IMR-90 (cell line): ENCODE results near the gene PPARG. TPM values are rescaled to one million over a fixed set of nuclear protein-coding genes. Genes with fewer than 3 reads are reported as not detected.

ENCODE experiments used
- ATAC-seq: fragments of 200-7000 bp; cut with Tn5 transposase; 2 replicates; pipeline ENCODE4 v1.9.1; 2020; ENCODE audit warnings: low read depth, mild to moderate bottlenecking, moderate library complexity
- BruUV-seq: library from RNA; stranded (reverse); fragments of 400-500 nt; replicated peaks from 2 replicates; lab custom pipeline; 2021; lab: Mats Ljungman, UMichigan
- CTCF ChIA-PET: fragments of 300-600 bp; formaldehyde crosslinking; extraction: SDS; loops from one replicate; lab custom pipeline; 2021; ENCODE audit warnings: antibody characterized with exemption; lab: Yijun Ruan, JAX
- POLR2A ChIA-PET: fragments of 300-600 bp; sonication (Branson Sonifier 250); formaldehyde crosslinking; loops from one replicate; lab custom pipeline; 2022; ENCODE audit warnings: antibody characterized with exemption; ENCODE audit not compliant: unreplicated experiment; lab: Charles Lee
- DNase-seq: peaks from one replicate; pipeline ENCODE4 v3.0.0; 2013
- H2AFZ ChIP-seq: replicated peaks from 2 replicates; pipeline ENCODE3; 2013; ENCODE audit warnings: low read length, mild to moderate bottlenecking; ENCODE audit not compliant: poor library complexity
- H2AK5ac ChIP-seq: 2 replicates; pipeline ENCODE4 v1.6.1; 2013; ENCODE audit warnings: low read depth, low read length, inconsistent platforms
- H2AK9ac ChIP-seq: replicated peaks from 2 replicates; pipeline ENCODE3; 2013; ENCODE audit warnings: mild to moderate bottlenecking, low read depth, low read length, moderate library complexity; ENCODE audit not compliant: poor library complexity
- H2BK120ac ChIP-seq: 2 replicates; pipeline ENCODE4 v1.6.1; 2013; ENCODE audit warnings: low read depth, low read length, inconsistent platforms
- H2BK15ac ChIP-seq: 3 replicates; pipeline ENCODE4 v1.6.1; 2013; ENCODE audit warnings: low read depth, low read length, inconsistent platforms
- H2BK20ac ChIP-seq: 2 replicates; pipeline ENCODE4 v1.6.1; 2013; ENCODE audit warnings: low read depth, mild to moderate bottlenecking, inconsistent platforms, low read length, moderate library complexity
- H2BK5ac ChIP-seq: 2 replicates; pipeline ENCODE4 v1.6.1; 2013; ENCODE audit warnings: mild to moderate bottlenecking, low read depth, low read length, inconsistent platforms; ENCODE audit not compliant: poor library complexity, severe bottlenecking
- H3K14ac ChIP-seq: replicated peaks from 2 replicates; pipeline ENCODE4 v1.6.1; 2013; ENCODE audit warnings: low read depth, low read length, inconsistent platforms
- H3K18ac ChIP-seq: 2 replicates; pipeline ENCODE4 v1.6.1; 2013; ENCODE audit warnings: low read depth, low read length, control low read depth
- H3K23ac ChIP-seq: 2 replicates; pipeline ENCODE4 v1.6.1; 2013; ENCODE audit warnings: low read depth, low read length, inconsistent platforms
- H3K27ac ChIP-seq: 2 replicates; pipeline ENCODE4 v1.5.1; 2013; ENCODE audit warnings: mild to moderate bottlenecking, control low read depth, low read length; ENCODE audit not compliant: insufficient read depth
- H3K27me3 ChIP-seq: 2 replicates; pipeline ENCODE4 v1.6.1; 2013; ENCODE audit warnings: low read length; ENCODE audit not compliant: control insufficient read depth, insufficient read depth
- H3K36me3 ChIP-seq: 2 replicates; pipeline ENCODE4 v1.6.1; 2013; ENCODE audit warnings: low read length, mixed read lengths; ENCODE audit not compliant: control insufficient read depth, insufficient read depth
- H3K4ac ChIP-seq: 2 replicates; pipeline ENCODE4 v1.6.1; 2013; ENCODE audit warnings: low read depth, low read length, inconsistent platforms
- H3K4me1 ChIP-seq: 2 replicates; pipeline ENCODE4 v1.6.1; 2013; ENCODE audit warnings: low read length, mixed read lengths; ENCODE audit not compliant: control insufficient read depth, insufficient read depth
- H3K4me2 ChIP-seq: 2 replicates; pipeline ENCODE4 v1.6.1; 2013; ENCODE audit warnings: low read depth, mild to moderate bottlenecking, control low read depth, low read length, moderate library complexity
- H3K4me3 ChIP-seq: 2 replicates; pipeline ENCODE4 v1.5.1; 2013; ENCODE audit warnings: low read depth, mild to moderate bottlenecking, control low read depth, low read length, moderate library complexity; ENCODE audit not compliant: insufficient read depth
- H3K56ac ChIP-seq: 2 replicates; pipeline ENCODE4 v1.6.1; 2013; ENCODE audit warnings: low read length, inconsistent platforms; ENCODE audit not compliant: insufficient read depth; ENCODE audit errors: extremely low read depth
- H3K79me1 ChIP-seq, 2 experiments: 2 replicates each; pipeline ENCODE4 v1.6.1; 2013; ENCODE audit warnings: low read length in 2 of 2, inconsistent platforms in 1 of 2, low read depth in 1 of 2
- H3K9ac ChIP-seq: 2 replicates; pipeline ENCODE4 v1.6.1; 2013; ENCODE audit warnings: low read depth, low read length, control low read depth
- H3K9me1 ChIP-seq: 2 replicates; pipeline ENCODE4 v1.6.1; 2013; ENCODE audit warnings: low read length, inconsistent platforms; ENCODE audit not compliant: insufficient read depth
- H3K9me3 ChIP-seq: 2 replicates; pipeline ENCODE4 v1.6.1; 2013; ENCODE audit warnings: low read length; ENCODE audit not compliant: control insufficient read depth, insufficient read depth
- H4K20me1 ChIP-seq: 2 replicates; pipeline ENCODE4 v1.6.1; 2013; ENCODE audit warnings: low read length, inconsistent platforms; ENCODE audit not compliant: insufficient read depth
- H4K5ac ChIP-seq: 2 replicates; pipeline ENCODE4 v1.6.1; 2013; ENCODE audit warnings: mild to moderate bottlenecking, low read depth, low read length, control low read depth
- H4K8ac ChIP-seq, 2 experiments: 2 replicates each; pipeline ENCODE4 v1.6.1; 2013; ENCODE audit warnings: low read depth in 2 of 2, low read length in 2 of 2, control low read depth in 1 of 2, inconsistent platforms in 1 of 2
- H4K91ac ChIP-seq: 2 replicates; pipeline ENCODE4 v1.6.1; 2013; ENCODE audit warnings: low read depth, low read length, inconsistent platforms; ENCODE audit not compliant: insufficient read depth
- BHLHE40 ChIP-seq: fragments of 150-350 bp; IDR thresholded peaks from 2 replicates; pipeline ENCODE4 v1.6.1; 2016; ENCODE audit warnings: mild to moderate bottlenecking, low read depth, low read length
- CEBPB ChIP-seq: IDR thresholded peaks from 2 replicates; pipeline ENCODE4 v1.6.1; 2012; ENCODE audit warnings: low read depth, low read length, improper control_type of control experiment
- CHD1 ChIP-seq: IDR thresholded peaks from 2 replicates; pipeline ENCODE4 v1.6.1; 2012; ENCODE audit warnings: low read depth, low read length, improper control_type of control experiment
- FOS ChIP-seq: fragments of 150-350 bp; IDR thresholded peaks from 2 replicates; pipeline ENCODE4 v1.6.1; 2016; ENCODE audit warnings: low read depth, low read length
- MAFK ChIP-seq: IDR thresholded peaks from 2 replicates; pipeline ENCODE4 v1.6.1; 2012; ENCODE audit warnings: low read depth, low read length, improper control_type of control experiment
- MAZ ChIP-seq: IDR thresholded peaks from 2 replicates; pipeline ENCODE4 v1.6.1; 2012; ENCODE audit warnings: low read depth, mild to moderate bottlenecking, low read length, improper control_type of control experiment, moderate library complexity, borderline replicate concordance
- MXI1 ChIP-seq: IDR thresholded peaks from 2 replicates; pipeline ENCODE4 v1.6.1; 2012; ENCODE audit warnings: low read depth, mild to moderate bottlenecking, low read length, moderate library complexity, borderline replicate concordance
- NFE2L2 ChIP-seq: fragments of 150-350 bp; IDR thresholded peaks from 2 replicates; pipeline ENCODE4 v1.6.1; 2016; ENCODE audit warnings: low read depth, mild to moderate bottlenecking, low read length
- POLR2A ChIP-seq: IDR thresholded peaks from 2 replicates; pipeline ENCODE4 v1.6.1; 2012; ENCODE audit warnings: mild to moderate bottlenecking, low read depth, low read length
- RAD21 ChIP-seq: IDR thresholded peaks from 2 replicates; pipeline ENCODE4 v1.6.1; 2012; ENCODE audit warnings: low read length, improper control_type of control experiment
- RCOR1 ChIP-seq: IDR thresholded peaks from 2 replicates; pipeline ENCODE4 v1.6.1; 2012; ENCODE audit warnings: mild to moderate bottlenecking, low read length, improper control_type of control experiment; ENCODE audit not compliant: insufficient replicate concordance
- RFX5 ChIP-seq: IDR thresholded peaks from 2 replicates; pipeline ENCODE4 v1.8.0; 2012; ENCODE audit warnings: low read depth, mild to moderate bottlenecking, low read length, moderate library complexity
- SMC3 ChIP-seq: fragments of 150-350 bp; IDR thresholded peaks from 2 replicates; pipeline ENCODE4 v1.6.1; 2016; ENCODE audit warnings: low read depth, mild to moderate bottlenecking, antibody characterized with exemption, low read length, moderate library complexity
- WGBS, 2 experiments: methylation state at CpG; one replicate each; pipeline versions ENCODE4 v1.1.5 to v1.1.7; 2013; ENCODE audit warnings: missing lambda C conversion rate in 2 of 2; ENCODE audit not compliant: insufficient read length in 1 of 2; ENCODE audit errors: extremely low coverage in 2 of 2; 5-methylcytosine and 5-hydroxymethylcytosine counted together
- dilution Hi-C: fragments of 300-500 bp; cut with HindIII; formaldehyde crosslinking; loops from one replicate; pipeline ENCODE4 v1.14.3; 2018; ENCODE audit warnings: low sequenced_read_pairs; ENCODE audit not compliant: unreplicated experiment
- in situ Hi-C: fragments of 300-500 bp; cut with MboI; formaldehyde crosslinking; loops from 3 replicates; pipeline ENCODE4 v1.14.3; 2019; ENCODE audit warnings: low sequenced_read_pairs, inconsistent platforms, mixed read lengths
- intact Hi-C: fragments of 100-400 bp; cut with micrococcal nuclease; formaldehyde crosslinking; loops from 2 replicates; pipeline ENCODE4 v1.10.0; 2022
- polyA plus RNA-seq, 3 experiments: library from polyadenylated mRNA; depleted of rRNA; stranded (reverse); fragments of >200 nt; gene quantifications; 2 replicates each; pipeline ENCODE4 v1.2.3, GENCODE V29; 2012; ENCODE audit warnings: low replicate concordance in 1 of 3
- total RNA-seq: library from RNA; depleted of rRNA; stranded (reverse); fragments of >200 nt; gene quantifications from 2 replicates; pipeline ENCODE4 v1.2.3, GENCODE V29; 2012
- TF ChIP-seq, protein P1 (sequence below): fragments of 150-350 bp; IDR thresholded peaks from 2 replicates; pipeline ENCODE4 v1.6.1; 2017; ENCODE audit warnings: mild to moderate bottlenecking, antibody characterized with exemption, low read length, low read depth
- TF ChIP-seq, protein P2 (sequence below): fragments of 150-350 bp; IDR thresholded peaks from 2 replicates; pipeline ENCODE4 v1.6.1; 2016; ENCODE audit warnings: low read depth, mild to moderate bottlenecking, low read length, moderate library complexity, borderline replicate concordance
- TF ChIP-seq, protein P3 (sequence below): conservative IDR thresholded peaks from 2 replicates; pipeline ENCODE4 v1.5.1; 2012; ENCODE audit warnings: mild to moderate bottlenecking, low read depth, low read length, improper control_type of control experiment

The PPARG gene
- total and polyA plus RNA-seq, 2 of the 4 experiments (the other 2 are of a cell fraction) = 11.2 to 23.8 TPM

DNA sequence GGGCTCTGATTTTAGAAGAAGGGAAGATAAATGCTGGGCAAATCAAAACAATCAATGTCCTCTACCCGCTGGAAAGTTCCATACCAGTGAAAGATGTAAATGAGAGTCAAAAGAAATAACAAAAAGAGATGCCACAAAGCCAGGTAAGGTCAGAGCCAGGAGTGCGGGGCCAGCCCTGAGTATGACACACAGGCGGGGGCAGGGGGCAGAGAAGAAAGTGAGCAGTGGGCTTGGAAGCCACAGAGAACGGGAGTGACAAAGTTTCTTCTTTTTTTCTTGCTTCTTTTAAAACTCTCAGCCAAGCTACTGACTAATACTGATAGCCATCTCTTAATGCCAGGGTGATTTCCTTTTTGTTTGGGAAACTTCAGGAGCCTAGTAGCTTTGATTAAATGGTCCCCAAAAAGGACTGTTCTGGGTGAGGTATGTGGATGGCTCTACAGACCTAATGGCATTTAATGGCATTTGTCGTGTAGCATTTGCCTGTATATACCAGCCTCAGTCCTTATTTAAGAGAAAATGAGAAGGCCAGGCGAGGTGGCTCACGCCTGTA lies 172.3 kb downstream of the PPARG start:
- no TSS peak for BruUV-seq

More for the DNA sequence above, 172.3 kb downstream of the PPARG start:
- no peak overlapping the region for H2BK120ac ChIP-seq
- intact Hi-C loops = no loop called here
- no peak overlapping the region for H2AK9ac ChIP-seq
- H2BK15ac ChIP-seq = no peak overlapping the region
- no peak overlapping the region for H3K23ac ChIP-seq
- no peaks in the 10 kb centered on the region for H3K36me3 ChIP-seq
- no peak overlapping the region for H3K9ac ChIP-seq
- no peak overlapping the region for H3K56ac ChIP-seq
- H3K4me2 ChIP-seq = no peak overlapping the region
- H2BK20ac ChIP-seq = no peak overlapping the region
- DNase-seq = no peak
- TF ChIP-seq MAZ (no peak), RAD21 (no peak), RFX5 (no peak), MXI1 (no peak), POLR2A (no peak), RCOR1 (no peak), BHLHE40 (no peak), CEBPB (no peak), SMC3 (no peak), MAFK (no peak), CHD1 (no peak), FOS (no peak), NFE2L2 (no peak)
- TF ChIP-seq, protein P1, sequence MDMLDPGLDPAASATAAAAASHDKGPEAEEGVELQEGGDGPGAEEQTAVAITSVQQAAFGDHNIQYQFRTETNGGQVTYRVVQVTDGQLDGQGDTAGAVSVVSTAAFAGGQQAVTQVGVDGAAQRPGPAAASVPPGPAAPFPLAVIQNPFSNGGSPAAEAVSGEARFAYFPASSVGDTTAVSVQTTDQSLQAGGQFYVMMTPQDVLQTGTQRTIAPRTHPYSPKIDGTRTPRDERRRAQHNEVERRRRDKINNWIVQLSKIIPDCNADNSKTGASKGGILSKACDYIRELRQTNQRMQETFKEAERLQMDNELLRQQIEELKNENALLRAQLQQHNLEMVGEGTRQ = no peak
- TF ChIP-seq, protein P2, sequence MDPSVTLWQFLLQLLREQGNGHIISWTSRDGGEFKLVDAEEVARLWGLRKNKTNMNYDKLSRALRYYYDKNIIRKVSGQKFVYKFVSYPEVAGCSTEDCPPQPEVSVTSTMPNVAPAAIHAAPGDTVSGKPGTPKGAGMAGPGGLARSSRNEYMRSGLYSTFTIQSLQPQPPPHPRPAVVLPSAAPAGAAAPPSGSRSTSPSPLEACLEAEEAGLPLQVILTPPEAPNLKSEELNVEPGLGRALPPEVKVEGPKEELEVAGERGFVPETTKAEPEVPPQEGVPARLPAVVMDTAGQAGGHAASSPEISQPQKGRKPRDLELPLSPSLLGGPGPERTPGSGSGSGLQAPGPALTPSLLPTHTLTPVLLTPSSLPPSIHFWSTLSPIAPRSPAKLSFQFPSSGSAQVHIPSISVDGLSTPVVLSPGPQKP = no peak
- TF ChIP-seq, protein P3, sequence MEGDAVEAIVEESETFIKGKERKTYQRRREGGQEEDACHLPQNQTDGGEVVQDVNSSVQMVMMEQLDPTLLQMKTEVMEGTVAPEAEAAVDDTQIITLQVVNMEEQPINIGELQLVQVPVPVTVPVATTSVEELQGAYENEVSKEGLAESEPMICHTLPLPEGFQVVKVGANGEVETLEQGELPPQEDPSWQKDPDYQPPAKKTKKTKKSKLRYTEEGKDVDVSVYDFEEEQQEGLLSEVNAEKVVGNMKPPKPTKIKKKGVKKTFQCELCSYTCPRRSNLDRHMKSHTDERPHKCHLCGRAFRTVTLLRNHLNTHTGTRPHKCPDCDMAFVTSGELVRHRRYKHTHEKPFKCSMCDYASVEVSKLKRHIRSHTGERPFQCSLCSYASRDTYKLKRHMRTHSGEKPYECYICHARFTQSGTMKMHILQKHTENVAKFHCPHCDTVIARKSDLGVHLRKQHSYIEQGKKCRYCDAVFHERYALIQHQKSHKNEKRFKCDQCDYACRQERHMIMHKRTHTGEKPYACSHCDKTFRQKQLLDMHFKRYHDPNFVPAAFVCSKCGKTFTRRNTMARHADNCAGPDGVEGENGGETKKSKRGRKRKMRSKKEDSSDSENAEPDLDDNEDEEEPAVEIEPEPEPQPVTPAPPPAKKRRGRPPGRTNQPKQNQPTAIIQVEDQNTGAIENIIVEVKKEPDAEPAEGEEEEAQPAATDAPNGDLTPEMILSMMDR = no peak
- no peak overlapping the region for H2AFZ ChIP-seq
- no peak overlapping the region for H4K5ac ChIP-seq
- in situ Hi-C loops = no loop called here
- H2BK5ac ChIP-seq = no peak overlapping the region
- H3K4me1 ChIP-seq = no peaks in the 10 kb centered on the region
- dilution Hi-C loops = no loop called here
- no peak overlapping the region for H3K4me3 ChIP-seq
- no peak for ATAC-seq
- H4K8ac ChIP-seq = no peak overlapping the region
- CTCF ChIA-PET = no interaction called here
- no peaks in the 10 kb centered on the region for H4K20me1 ChIP-seq
- 100% methylated on average over 1 of the region's 7 CpGs; no CpG with 5 or more reads in 1 of the 2 experiments for WGBS, 2 experiments
- H2AK5ac ChIP-seq = no peak overlapping the region
- peaks cover 1% of the 10 kb centered on the region; the same call in 1 of the 2 replicates for H3K27me3 ChIP-seq
- no peaks in the 10 kb centered on the region for H3K9me1 ChIP-seq
- H3K27ac ChIP-seq = no peak overlapping the region
- no peak overlapping the region for H4K91ac ChIP-seq
- H3K14ac ChIP-seq = no peak overlapping the region
- H3K9me3 ChIP-seq = no peaks in the 10 kb centered on the region
- H3K79me1 ChIP-seq = no peaks in the 10 kb centered on the region
- no peak overlapping the region for H3K4ac ChIP-seq
- no peak overlapping the region for H3K18ac ChIP-seq
- POLR2A ChIA-PET = no interaction called here
